Measurements from ENCODE around the gene NDUFA5.

NDUFA5 gene

GRCh38 chr7:123573896-123574467, 16.4 kb upstream of the NDUFA5 start:
- H3K4me3 ChIP-seq (replicated peaks in 1 of 2; ENCODE audit: low read depth in 2 of 2, low read length in 2 of 2) = no peak overlapping the region
- peak in 1 of 2 donors; percentile 32 for DNase-seq (ENCODE audit: low read depth in 2 of 2)
- TF ChIP-seq, protein P1, sequence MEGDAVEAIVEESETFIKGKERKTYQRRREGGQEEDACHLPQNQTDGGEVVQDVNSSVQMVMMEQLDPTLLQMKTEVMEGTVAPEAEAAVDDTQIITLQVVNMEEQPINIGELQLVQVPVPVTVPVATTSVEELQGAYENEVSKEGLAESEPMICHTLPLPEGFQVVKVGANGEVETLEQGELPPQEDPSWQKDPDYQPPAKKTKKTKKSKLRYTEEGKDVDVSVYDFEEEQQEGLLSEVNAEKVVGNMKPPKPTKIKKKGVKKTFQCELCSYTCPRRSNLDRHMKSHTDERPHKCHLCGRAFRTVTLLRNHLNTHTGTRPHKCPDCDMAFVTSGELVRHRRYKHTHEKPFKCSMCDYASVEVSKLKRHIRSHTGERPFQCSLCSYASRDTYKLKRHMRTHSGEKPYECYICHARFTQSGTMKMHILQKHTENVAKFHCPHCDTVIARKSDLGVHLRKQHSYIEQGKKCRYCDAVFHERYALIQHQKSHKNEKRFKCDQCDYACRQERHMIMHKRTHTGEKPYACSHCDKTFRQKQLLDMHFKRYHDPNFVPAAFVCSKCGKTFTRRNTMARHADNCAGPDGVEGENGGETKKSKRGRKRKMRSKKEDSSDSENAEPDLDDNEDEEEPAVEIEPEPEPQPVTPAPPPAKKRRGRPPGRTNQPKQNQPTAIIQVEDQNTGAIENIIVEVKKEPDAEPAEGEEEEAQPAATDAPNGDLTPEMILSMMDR (IDR thresholded peaks at IDR 0.05; ENCODE audit: low read depth, low read length) = no peak

- DNase-seq (ENCODE audit: low read depth in 2 of 2) = no peak
- no peak overlapping the region for H3K4me3 ChIP-seq (replicated peaks in 1 of 2; ENCODE audit: low read depth in 2 of 2, low read length in 2 of 2)
- TF ChIP-seq, protein P1 (IDR thresholded peaks at IDR 0.05; ENCODE audit: low read depth, low read length) = no peak
Measured at GRCh38 chr7:123573341-123573740, 15.7 kb upstream of the NDUFA5 start.

- H3K4me3 ChIP-seq (replicated peaks in 1 of 2; ENCODE audit: low read depth in 2 of 2, low read length in 2 of 2) = no peak overlapping the region
- peak in 1 of 2 donors; percentile 34 for DNase-seq (ENCODE audit: low read depth in 2 of 2)
- TF ChIP-seq, protein P1 (IDR thresholded peaks at IDR 0.05; ENCODE audit: low read depth, low read length) = no peak
Measured at GRCh38 chr7:123571684-123572083, 14.1 kb upstream of the NDUFA5 start.

- H3K4me3 ChIP-seq (replicated peaks in 1 of 2; ENCODE audit: low read depth in 2 of 2, low read length in 2 of 2) = no peak overlapping the region
- TF ChIP-seq, protein P1 (IDR thresholded peaks at IDR 0.05; ENCODE audit: low read depth, low read length) = no peak
- DNase-seq (ENCODE audit: low read depth in 2 of 2) = no peak
Measured at GRCh38 chr7:123571187-123571586, 13.6 kb upstream of the NDUFA5 start.

GRCh38 chr7:123570390-123571182, 13.0 kb upstream of the NDUFA5 start:
- DNase-seq (ENCODE audit: low read depth in 2 of 2) = peak; percentile 16 to 47
- TF ChIP-seq, protein P1 (IDR thresholded peaks at IDR 0.05; ENCODE audit: low read depth, low read length) = no peak
- no peak overlapping the region for H3K4me3 ChIP-seq (replicated peaks in 1 of 2; ENCODE audit: low read depth in 2 of 2, low read length in 2 of 2)

GRCh38 chr7:123569352-123570010, 11.9 kb upstream of the NDUFA5 start:
- H3K4me3 ChIP-seq (replicated peaks in 1 of 2; ENCODE audit: low read depth in 2 of 2, low read length in 2 of 2) = no peak overlapping the region
- TF ChIP-seq, protein P1 (IDR thresholded peaks at IDR 0.05; ENCODE audit: low read depth, low read length) = no peak
- DNase-seq (ENCODE audit: low read depth in 2 of 2) = no peak

All from cardiac fibroblast (primary cell).